Ishikawa (cell line): Measurements from ENCODE around the gene C12orf43.

Experiments used
- CEBPB ChIP-seq: IDR thresholded peaks from 2 replicates; pipeline ENCODE4 v1.6.1; 2012
- CREB1 ChIP-seq: IDR thresholded peaks from 2 replicates; pipeline ENCODE4 v1.6.1; 2012; ENCODE audit warnings: low read depth
- EGR1 ChIP-seq: IDR thresholded peaks from 2 replicates; pipeline ENCODE4 v1.6.1; 2012
- EP300 ChIP-seq: IDR thresholded peaks from 2 replicates; pipeline ENCODE4 v1.6.1; 2012; ENCODE audit warnings: borderline replicate concordance
- FOXM1 ChIP-seq: IDR thresholded peaks from 2 replicates; pipeline ENCODE4 v1.6.1; 2012; ENCODE audit warnings: low read depth, borderline replicate concordance
- NFIC ChIP-seq: IDR thresholded peaks from 2 replicates; pipeline ENCODE4 v1.6.1; 2012
- RAD21 ChIP-seq: IDR thresholded peaks from 2 replicates; pipeline ENCODE4 v1.6.1; 2012; ENCODE audit warnings: low read depth
- TAF1 ChIP-seq: IDR thresholded peaks from 2 replicates; pipeline ENCODE4 v1.6.1; 2012; ENCODE audit warnings: low read depth, mild to moderate bottlenecking
- TCF12 ChIP-seq: IDR thresholded peaks from 2 replicates; pipeline ENCODE4 v1.6.1; 2012; ENCODE audit warnings: low read depth
- TEAD4 ChIP-seq: IDR thresholded peaks from 2 replicates; pipeline ENCODE4 v1.6.1; 2012
- YY1 ChIP-seq: IDR thresholded peaks from 2 replicates; pipeline ENCODE4 v1.6.1; 2012; ENCODE audit warnings: low read depth
- ZBTB7A ChIP-seq: IDR thresholded peaks from 2 replicates; pipeline ENCODE4 v1.6.1; 2012; ENCODE audit warnings: low read depth
- TF ChIP-seq, protein P1 (sequence below): IDR thresholded peaks from 2 replicates; pipeline ENCODE4 v1.6.1; 2012
- TF ChIP-seq, protein P2 (sequence below): IDR thresholded peaks from 2 replicates; pipeline ENCODE4 v1.6.1; 2012
- TF ChIP-seq, protein P3 (sequence below): IDR thresholded peaks from 2 replicates; pipeline ENCODE4 v1.6.1; 2012; ENCODE audit warnings: low read depth, mild to moderate bottlenecking

The C12orf43 gene

DNA sequence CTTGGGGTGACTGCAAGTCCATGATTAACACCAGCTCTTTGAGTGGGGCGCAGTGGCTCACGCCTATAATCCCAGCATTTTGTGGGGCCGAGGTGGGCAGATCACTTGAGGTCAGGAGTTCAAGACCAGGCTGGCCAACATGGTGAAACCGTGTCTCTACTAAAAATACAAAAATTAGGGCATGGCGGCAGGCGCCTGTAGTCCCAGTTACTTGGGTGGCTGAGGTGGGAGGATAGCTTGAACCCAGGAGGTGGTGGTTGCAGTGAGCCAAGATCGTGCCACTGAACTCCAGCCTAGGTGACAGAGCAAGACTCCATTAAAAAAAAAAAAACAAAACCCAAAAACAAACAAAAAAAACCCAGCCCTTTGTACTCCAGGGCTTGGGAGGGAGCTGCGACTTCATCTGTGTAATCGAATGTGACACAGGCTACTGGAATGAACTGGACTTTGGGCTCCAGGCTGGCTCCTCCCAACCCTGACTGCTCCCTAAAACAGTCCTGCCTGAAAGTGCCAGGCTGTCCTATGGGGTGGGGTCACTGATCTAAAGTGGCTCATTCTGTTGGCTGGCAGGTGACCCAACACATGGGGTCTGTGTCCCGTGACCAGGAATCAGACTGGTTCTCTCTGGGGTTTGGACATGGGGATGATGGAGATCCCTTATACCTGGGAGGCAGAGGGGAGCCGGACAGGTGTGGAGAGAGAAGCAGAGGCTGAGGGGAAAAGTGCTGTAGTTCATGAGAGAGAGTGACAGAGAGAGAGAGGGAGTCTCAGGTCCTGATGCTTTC, 9.3 kb upstream of the C12orf43 start:
- no peak for TF ChIP-seq EGR1
- no peak for TF ChIP-seq TAF1
- no peak for TF ChIP-seq FOXM1
- TF ChIP-seq, protein P1, sequence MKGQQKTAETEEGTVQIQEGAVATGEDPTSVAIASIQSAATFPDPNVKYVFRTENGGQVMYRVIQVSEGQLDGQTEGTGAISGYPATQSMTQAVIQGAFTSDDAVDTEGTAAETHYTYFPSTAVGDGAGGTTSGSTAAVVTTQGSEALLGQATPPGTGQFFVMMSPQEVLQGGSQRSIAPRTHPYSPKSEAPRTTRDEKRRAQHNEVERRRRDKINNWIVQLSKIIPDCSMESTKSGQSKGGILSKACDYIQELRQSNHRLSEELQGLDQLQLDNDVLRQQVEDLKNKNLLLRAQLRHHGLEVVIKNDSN, result no peak
- no peak for TF ChIP-seq TCF12
- no peak for TF ChIP-seq EP300
- TF ChIP-seq NFIC, result no peak
- TF ChIP-seq CREB1, result no peak
- TF ChIP-seq, protein P2, sequence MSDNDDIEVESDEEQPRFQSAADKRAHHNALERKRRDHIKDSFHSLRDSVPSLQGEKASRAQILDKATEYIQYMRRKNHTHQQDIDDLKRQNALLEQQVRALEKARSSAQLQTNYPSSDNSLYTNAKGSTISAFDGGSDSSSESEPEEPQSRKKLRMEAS, result no peak

DNA sequence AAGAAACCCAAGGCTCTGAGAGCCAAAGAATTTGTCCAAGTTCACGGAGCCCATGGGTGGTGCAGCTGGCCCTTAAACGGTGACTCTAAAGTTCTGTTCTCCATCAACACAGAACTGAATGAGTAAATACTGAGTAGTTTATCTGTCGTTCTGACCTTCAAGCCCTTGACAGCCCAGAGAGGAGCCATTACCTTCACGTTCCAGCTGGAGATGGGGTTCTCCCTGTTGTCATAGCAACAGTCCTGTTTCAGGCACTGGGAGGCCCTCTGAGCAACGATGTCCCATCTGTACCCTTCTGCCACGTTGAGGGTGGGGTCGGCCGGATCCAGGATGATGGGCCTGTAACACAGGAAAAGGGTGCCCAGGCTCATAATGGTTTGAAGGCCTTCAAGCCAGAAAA, 7.5 kb upstream of the C12orf43 start:
- TF ChIP-seq CEBPB (no peak), NFIC (no peak), ZBTB7A (no peak), RAD21 (no peak), CREB1 (no peak), EP300 (no peak), FOXM1 (no peak), TEAD4 (no peak), TAF1 (no peak), EGR1 (no peak), TCF12 (no peak), YY1 (no peak)
- TF ChIP-seq, protein P3, sequence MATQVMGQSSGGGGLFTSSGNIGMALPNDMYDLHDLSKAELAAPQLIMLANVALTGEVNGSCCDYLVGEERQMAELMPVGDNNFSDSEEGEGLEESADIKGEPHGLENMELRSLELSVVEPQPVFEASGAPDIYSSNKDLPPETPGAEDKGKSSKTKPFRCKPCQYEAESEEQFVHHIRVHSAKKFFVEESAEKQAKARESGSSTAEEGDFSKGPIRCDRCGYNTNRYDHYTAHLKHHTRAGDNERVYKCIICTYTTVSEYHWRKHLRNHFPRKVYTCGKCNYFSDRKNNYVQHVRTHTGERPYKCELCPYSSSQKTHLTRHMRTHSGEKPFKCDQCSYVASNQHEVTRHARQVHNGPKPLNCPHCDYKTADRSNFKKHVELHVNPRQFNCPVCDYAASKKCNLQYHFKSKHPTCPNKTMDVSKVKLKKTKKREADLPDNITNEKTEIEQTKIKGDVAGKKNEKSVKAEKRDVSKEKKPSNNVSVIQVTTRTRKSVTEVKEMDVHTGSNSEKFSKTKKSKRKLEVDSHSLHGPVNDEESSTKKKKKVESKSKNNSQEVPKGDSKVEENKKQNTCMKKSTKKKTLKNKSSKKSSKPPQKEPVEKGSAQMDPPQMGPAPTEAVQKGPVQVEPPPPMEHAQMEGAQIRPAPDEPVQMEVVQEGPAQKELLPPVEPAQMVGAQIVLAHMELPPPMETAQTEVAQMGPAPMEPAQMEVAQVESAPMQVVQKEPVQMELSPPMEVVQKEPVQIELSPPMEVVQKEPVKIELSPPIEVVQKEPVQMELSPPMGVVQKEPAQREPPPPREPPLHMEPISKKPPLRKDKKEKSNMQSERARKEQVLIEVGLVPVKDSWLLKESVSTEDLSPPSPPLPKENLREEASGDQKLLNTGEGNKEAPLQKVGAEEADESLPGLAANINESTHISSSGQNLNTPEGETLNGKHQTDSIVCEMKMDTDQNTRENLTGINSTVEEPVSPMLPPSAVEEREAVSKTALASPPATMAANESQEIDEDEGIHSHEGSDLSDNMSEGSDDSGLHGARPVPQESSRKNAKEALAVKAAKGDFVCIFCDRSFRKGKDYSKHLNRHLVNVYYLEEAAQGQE, result no peak
- TF ChIP-seq, protein P1, result no peak
- TF ChIP-seq, protein P2, result no peak

DNA sequence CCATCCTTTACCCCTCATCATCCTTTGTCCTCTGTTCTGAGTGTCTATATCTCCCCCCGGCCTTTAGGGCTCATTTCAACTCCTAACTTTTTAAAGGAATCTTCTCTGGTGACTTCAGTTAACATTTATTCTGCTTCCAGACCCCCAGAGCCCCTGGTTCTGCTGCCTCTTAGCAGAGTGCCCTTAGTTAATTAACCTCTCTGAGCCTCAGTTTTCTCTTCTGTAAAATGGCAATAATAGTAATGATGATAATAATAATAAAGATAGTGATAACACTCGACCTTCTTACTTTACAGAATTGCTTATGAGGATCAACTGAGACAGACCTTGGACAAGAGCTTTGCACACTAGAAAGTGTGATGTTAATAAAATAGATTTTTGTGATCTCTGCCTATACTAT, 6.4 kb upstream of the C12orf43 start:
- TF ChIP-seq CREB1, result no peak

DNA sequence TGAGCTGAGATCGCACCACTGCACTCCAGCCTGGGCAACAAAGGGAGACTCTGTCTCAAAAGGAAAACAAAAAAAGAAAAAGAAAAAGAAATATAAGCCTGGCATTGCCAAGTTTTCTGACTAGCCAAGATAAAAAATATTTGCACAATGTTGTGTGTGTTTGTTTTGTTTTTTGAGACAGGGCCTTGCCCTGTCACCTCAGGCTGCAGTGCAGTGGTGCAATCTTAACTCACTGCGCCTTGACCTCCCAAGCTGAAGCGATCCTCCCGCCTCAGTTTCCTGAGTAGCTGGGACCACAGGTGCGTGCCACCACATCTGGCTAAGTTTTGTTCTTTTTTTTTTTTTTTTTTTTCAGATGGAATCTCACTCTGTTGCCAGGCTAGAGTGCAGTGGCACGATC, 5.5 kb upstream of the C12orf43 start:
- TF ChIP-seq, protein P2, result no peak
- TF ChIP-seq YY1 (no peak), TEAD4 (no peak), ZBTB7A (no peak), RAD21 (no peak), EP300 (no peak), TAF1 (no peak), TCF12 (no peak), FOXM1 (no peak), EGR1 (no peak), NFIC (no peak), CREB1 (no peak), CEBPB (no peak)
- TF ChIP-seq, protein P3, result no peak
- TF ChIP-seq, protein P1, result no peak

DNA sequence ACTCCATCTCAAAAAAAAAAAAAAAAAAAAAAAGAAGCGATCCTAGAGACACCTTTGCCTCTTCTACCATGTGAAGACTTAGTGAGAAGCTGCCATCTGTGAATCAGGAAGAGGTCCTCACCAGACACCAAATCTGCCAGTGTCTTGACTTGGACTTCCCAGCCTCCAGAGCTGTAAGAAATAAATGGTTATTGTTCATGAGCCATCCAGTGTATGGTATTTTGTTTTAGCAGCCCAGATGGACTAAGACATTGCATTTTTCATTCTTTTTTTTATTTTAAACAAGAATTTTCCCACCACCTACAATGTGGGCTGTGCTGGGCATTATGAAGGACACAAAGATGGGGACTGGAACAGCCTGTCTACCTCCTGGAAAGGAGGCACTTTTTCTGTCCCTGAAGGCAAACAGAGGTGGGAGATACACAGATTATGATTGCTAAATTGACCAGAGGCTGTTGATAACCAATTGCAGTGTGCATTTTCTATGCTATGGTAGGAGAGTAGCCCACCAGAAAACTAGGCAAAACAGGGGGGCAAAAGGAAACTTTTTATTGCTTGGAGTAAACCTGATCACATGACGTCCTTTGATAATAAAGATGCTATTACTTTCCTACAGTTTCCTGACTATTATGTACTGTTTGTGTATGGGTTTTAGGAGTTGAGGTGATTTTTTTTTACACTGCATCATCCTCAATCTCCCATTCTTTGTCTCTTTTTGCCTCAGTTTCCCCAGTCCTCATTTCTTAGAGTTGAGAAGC, 2.8 kb upstream of the C12orf43 start:
- no peak for TF ChIP-seq RAD21
- TF ChIP-seq, protein P3, result no peak
- TF ChIP-seq TAF1, result no peak
- TF ChIP-seq TEAD4, result no peak
